RWPE2 (cell line): ENCODE measurements around the gene CORO2B.
A peak's percentile ranks its signal among the peaks of the same experiment; 100 is the strongest.

Experiments
- ATAC-seq: fragments of 200-7000 bp; cut with Tn5 transposase; 3 replicates; pipeline ENCODE4 v1.9.1; 2021; ENCODE audit warnings: low read depth
- DNase-seq: peaks from one replicate; pipeline ENCODE4 v3.0.0-alpha.2; 2020; ENCODE audit warnings: low spot score
- H3K27ac ChIP-seq: fragments of 450-650 bp; 2 replicates; pipeline ENCODE4 v1.5.1; 2017; ENCODE audit warnings: mild to moderate bottlenecking; ENCODE audit not compliant: poor library complexity, severe bottlenecking
- H3K27me3 ChIP-seq: fragments of 250-450 bp; sonication (Bioruptor Pico); 2 replicates; pipeline ENCODE4 v1.5.1; 2021; ENCODE audit warnings: mild to moderate bottlenecking, moderate library complexity; ENCODE audit not compliant: insufficient read depth, poor library complexity, severe bottlenecking
- H3K36me3 ChIP-seq: fragments of 250-450 bp; sonication (Bioruptor Pico); 2 replicates; pipeline ENCODE4 v1.5.1; 2020; ENCODE audit warnings: low read depth, mild to moderate bottlenecking, moderate library complexity
- H3K4me1 ChIP-seq: fragments of 250-450 bp; sonication (Bioruptor Pico); 2 replicates; pipeline ENCODE4 v1.5.1; 2021; ENCODE audit warnings: mild to moderate bottlenecking, moderate library complexity; ENCODE audit not compliant: insufficient read depth, poor library complexity, severe bottlenecking
- H3K4me3 ChIP-seq: fragments of 250-450 bp; sonication (Bioruptor Pico); 2 replicates; pipeline ENCODE4 v1.5.1; 2021; ENCODE audit warnings: mild to moderate bottlenecking, moderate library complexity; ENCODE audit not compliant: severe bottlenecking
- H3K9me3 ChIP-seq: fragments of 250-450 bp; sonication (Bioruptor Pico); 2 replicates; pipeline ENCODE4 v1.5.1; 2021; ENCODE audit warnings: mild to moderate bottlenecking, moderate library complexity; ENCODE audit not compliant: severe bottlenecking
- CTCF ChIP-seq: fragments of 450-650 bp; IDR thresholded peaks from one replicate; pipeline ENCODE4 v1.5.1; 2017; ENCODE audit warnings: mild to moderate bottlenecking, moderate library complexity; ENCODE audit not compliant: poor library complexity, severe bottlenecking

Gene CORO2B

GRCh38 chr15:68635141-68635540 lies 56.3 kb downstream of the CORO2B start:
- Histone ChIP-seq H3K4me1 (peaks cover 14% of the 10 kb centered on the region), H3K9me3 (no peaks in the 10 kb centered on the region), H3K27ac (no peak overlapping the region), H3K36me3 (no peaks in the 10 kb centered on the region), H3K4me3 (no peak overlapping the region), H3K27me3 (no peaks in the 10 kb centered on the region)
- no peak for TF ChIP-seq CTCF
- ATAC-seq, result no peak
- DNase-seq, result no peak

GRCh38 chr15:68636256-68636655 lies 57.5 kb downstream of the CORO2B start:
- Histone ChIP-seq H3K27me3 (no peaks in the 10 kb centered on the region), H3K27ac (no peak overlapping the region), H3K36me3 (no peaks in the 10 kb centered on the region), H3K4me1 (peaks cover 25% of the 10 kb centered on the region), H3K9me3 (no peaks in the 10 kb centered on the region), H3K4me3 (no peak overlapping the region)
- DNase-seq, result no peak
- TF ChIP-seq CTCF, result no peak
- no peak for ATAC-seq

- Histone ChIP-seq H3K9me3 (no peaks in the 10 kb centered on the region), H3K27ac (no peak overlapping the region), H3K36me3 (no peaks in the 10 kb centered on the region), H3K4me3 (no peak overlapping the region), H3K4me1 (peaks cover 36% of the 10 kb centered on the region), H3K27me3 (no peaks in the 10 kb centered on the region)
- no peak for DNase-seq
- no peak for TF ChIP-seq CTCF
- ATAC-seq, result no peak
Measured at GRCh38 chr15:68637767-68638404, 59.1 kb downstream of the CORO2B start.

GRCh38 chr15:68638953-68639515 lies 60.2 kb downstream of the CORO2B start:
- peak overlapping the region; percentile 91 for H3K27ac ChIP-seq
- no peaks in the 10 kb centered on the region for H3K36me3 ChIP-seq
- DNase-seq (no peak), ATAC-seq (no peak)
- H3K4me1 ChIP-seq, result peaks cover 36% of the 10 kb centered on the region
- no peak overlapping the region for H3K4me3 ChIP-seq
- H3K27me3 ChIP-seq, result no peaks in the 10 kb centered on the region
- H3K9me3 ChIP-seq, result no peaks in the 10 kb centered on the region
- no peak for TF ChIP-seq CTCF

- no peak for TF ChIP-seq CTCF
Measured at GRCh38 chr15:68639926-68640600, 61.3 kb downstream of the CORO2B start.

More at GRCh38 chr15:68639926-68640600, 61.3 kb downstream of the CORO2B start:
- H3K36me3 ChIP-seq, result no peaks in the 10 kb centered on the region
- H3K27me3 ChIP-seq, result no peaks in the 10 kb centered on the region
- ATAC-seq, result peak; percentile 55
- H3K27ac ChIP-seq, result peak overlapping the region; percentile 91
- no peak for DNase-seq
- no peaks in the 10 kb centered on the region for H3K9me3 ChIP-seq
- H3K4me3 ChIP-seq, result no peak overlapping the region
- H3K4me1 ChIP-seq, result peaks cover 36% of the 10 kb centered on the region
